WTC11 (cell line): ENCODE measurements around the gene GDF3. TPM values are rescaled to one million over a fixed set of nuclear protein-coding genes. Genes with fewer than 3 reads are reported as not detected.

ENCODE experiments used
- ATAC-seq: fragments of 200-7000 bp; cut with Tn5 transposase; 2 replicates; pipeline ENCODE4 v1.10.0; 2021; ENCODE audit warnings: mild to moderate bottlenecking, moderate library complexity
- Bru-seq: library from RNA; stranded (reverse); fragments of 400-500 nt; gene quantifications from one replicate; lab custom pipeline; 2021; lab: Mats Ljungman, UMichigan
- CTCF ChIA-PET: fragments of 300-600 bp; sonication (Branson Sonifier 250); formaldehyde crosslinking; loops from one replicate; lab custom pipeline; 2021; ENCODE audit warnings: antibody characterized with exemption; lab: Charles Lee
- POLR2A ChIA-PET: fragments of 350-600 bp; sonication (Branson Sonifier 250); formaldehyde crosslinking; loops from one replicate; lab custom pipeline; 2021; ENCODE audit warnings: antibody characterized with exemption; lab: Charles Lee
- DNase-seq: peaks from one replicate; pipeline ENCODE4 v3.0.0; 2021; ENCODE audit warnings: low spot score
- H3K27ac Mint-ChIP-seq: 2 replicates; pipeline ENCODE4 v1.8.0; 2021; ENCODE audit warnings: mixed read lengths
- H3K27me3 Mint-ChIP-seq: 2 replicates; pipeline ENCODE4 v1.8.0; 2021; ENCODE audit warnings: low read depth, mild to moderate bottlenecking, moderate library complexity, mixed read lengths
- H3K36me3 Mint-ChIP-seq: 2 replicates; pipeline ENCODE4 v1.8.0; 2021; ENCODE audit warnings: mixed read lengths
- H3K4me1 Mint-ChIP-seq: 2 replicates; pipeline ENCODE4 v1.8.0; 2022; ENCODE audit warnings: mixed read lengths
- H3K4me3 Mint-ChIP-seq: 2 replicates; pipeline ENCODE4 v1.8.0; 2021; ENCODE audit warnings: mild to moderate bottlenecking, moderate library complexity, mixed read lengths
- H3K9me3 Mint-ChIP-seq: 2 replicates; pipeline ENCODE4 v1.8.0; 2021; ENCODE audit warnings: mixed read lengths
- EMX1 ChIP-seq: fragments of 250-450 bp; sonication (Bioruptor Pico); IDR thresholded peaks from 2 replicates; pipeline ENCODE4 v1.8.0; 2021; ENCODE audit warnings: mild to moderate bottlenecking
- GABPB1 ChIP-seq: sonication (generic); formaldehyde crosslinking; IDR thresholded peaks from 2 replicates; pipeline ENCODE4 v1.8.1; 2023; ENCODE audit warnings: mild to moderate bottlenecking, missing genetic modification reagents
- GRHL2 ChIP-seq: fragments of 250-450 bp; sonication (Bioruptor Pico); IDR thresholded peaks from 2 replicates; pipeline ENCODE4 v1.8.0; 2022; ENCODE audit warnings: mild to moderate bottlenecking, moderate library complexity; ENCODE audit not compliant: insufficient replicate concordance, severe bottlenecking
- HMGA2 ChIP-seq: fragments of 250-450 bp; sonication (Bioruptor Pico); IDR thresholded peaks from 2 replicates; pipeline ENCODE4 v1.4.0; 2021; ENCODE audit warnings: mild to moderate bottlenecking, moderate library complexity
- IRF2 ChIP-seq: sonication (generic); formaldehyde crosslinking; IDR thresholded peaks from 2 replicates; pipeline ENCODE4 v1.8.0; 2022; ENCODE audit warnings: low read depth, missing genetic modification reagents, borderline replicate concordance
- KAT7 ChIP-seq: sonication (generic); formaldehyde crosslinking; IDR thresholded peaks from 2 replicates; pipeline ENCODE4 v1.8.1; 2023; ENCODE audit warnings: missing genetic modification reagents, mild to moderate bottlenecking, borderline replicate concordance
- MYBL2 ChIP-seq: sonication (generic); formaldehyde crosslinking; IDR thresholded peaks from 2 replicates; pipeline ENCODE4 v1.8.1; 2023; ENCODE audit warnings: mild to moderate bottlenecking, moderate library complexity, missing genetic modification reagents
- NR1H2 ChIP-seq: sonication (generic); formaldehyde crosslinking; IDR thresholded peaks from 2 replicates; pipeline ENCODE4 v1.9.0; 2021; ENCODE audit warnings: mild to moderate bottlenecking, moderate library complexity, missing genetic modification reagents
- NR2C2 ChIP-seq: sonication (generic); formaldehyde crosslinking; IDR thresholded peaks from 2 replicates; pipeline ENCODE4 v1.8.0; 2022; ENCODE audit warnings: mild to moderate bottlenecking, missing genetic modification reagents
- OVOL2 ChIP-seq: fragments of 250-450 bp; sonication (Bioruptor Pico); IDR thresholded peaks from 2 replicates; pipeline ENCODE4 v1.9.0; 2021; ENCODE audit warnings: mild to moderate bottlenecking, borderline replicate concordance
- SMAD4 ChIP-seq: sonication (generic); formaldehyde crosslinking; IDR thresholded peaks from 2 replicates; pipeline ENCODE4 v1.8.0; 2022; ENCODE audit warnings: mild to moderate bottlenecking, missing genetic modification reagents
- SP1 ChIP-seq: sonication (generic); formaldehyde crosslinking; conservative IDR thresholded peaks from 2 replicates; pipeline ENCODE4 v1.8.1; 2022; ENCODE audit warnings: missing genetic modification reagents
- ZNF317 ChIP-seq: sonication (generic); formaldehyde crosslinking; IDR thresholded peaks from 2 replicates; pipeline ENCODE4 v1.8.1; 2023; ENCODE audit warnings: low read depth, mild to moderate bottlenecking, moderate library complexity, missing genetic modification reagents, borderline replicate concordance
- ZNF416 ChIP-seq: fragments of 250-450 bp; sonication (Bioruptor Pico); IDR thresholded peaks from 2 replicates; pipeline ENCODE4 v1.9.0; 2021; ENCODE audit warnings: mild to moderate bottlenecking, inconsistent platforms
- long read RNA-seq, 3 experiments: library from RNA in 1 of 3; library from capped mRNA in 1 of 3; library from polyadenylated mRNA in 1 of 3; unstranded in 2 of 3; stranded (forward) in 1 of 3; transcript quantifications; one replicate each; pipeline ENCODE4 v2.0.0, GENCODE V29; 2021
- total RNA-seq: library from RNA; stranded (reverse); gene quantifications from 3 replicates; pipeline ENCODE4 v1.2.3, GENCODE V29; 2021
- TF ChIP-seq, protein P1 (sequence below): sonication (generic); formaldehyde crosslinking; IDR thresholded peaks from 2 replicates; pipeline ENCODE4 v1.8.0; 2022; ENCODE audit warnings: mild to moderate bottlenecking, missing genetic modification reagents
- TF ChIP-seq, protein P2 (sequence below): sonication (generic); formaldehyde crosslinking; IDR thresholded peaks from 2 replicates; pipeline ENCODE4 v1.8.1; 2023; ENCODE audit warnings: mild to moderate bottlenecking, missing genetic modification reagents
- TF ChIP-seq, protein P3 (sequence below): sonication (generic); formaldehyde crosslinking; IDR thresholded peaks from 2 replicates; pipeline ENCODE4 v1.8.1; 2023; ENCODE audit warnings: mild to moderate bottlenecking, missing genetic modification reagents, moderate library complexity
- TF ChIP-seq, protein P4 (sequence below): sonication (generic); formaldehyde crosslinking; conservative IDR thresholded peaks from 2 replicates; pipeline ENCODE4 v1.8.1; 2023; ENCODE audit warnings: mild to moderate bottlenecking, low read depth, missing genetic modification reagents, moderate library complexity

GDF3 gene
- total RNA-seq (34.4 to 42.0 TPM (median 38.2 TPM) in 3 replicates), Bru-seq, nascent RNA (percentile 59 among the genes with signal in this experiment)
- long read RNA-seq, experiment 1, transcript GDF3-201 (2 exons, 1,239 nt), result major isoform, 91 of 92 reads
- long read RNA-seq, experiment 1, partial matches to known transcripts, result 0 of 92 reads
- long read RNA-seq, experiment 1, other reads (novel, unspliced or antisense), result 1 of 92 reads
- long read RNA-seq, experiment 2, transcript GDF3-201 (2 exons, 1,239 nt), result major isoform, 46 of 54 reads
- long read RNA-seq, experiment 2, partial matches to known transcripts, result 8 of 54 reads
- long read RNA-seq, experiment 2, other reads (novel, unspliced or antisense), result 0 of 54 reads
- long read RNA-seq, experiment 3, transcript GDF3-201 (2 exons, 1,239 nt), result major isoform, 104 of 104 reads
- long read RNA-seq, experiment 3, partial matches to known transcripts, result 0 of 104 reads
- long read RNA-seq, experiment 3, other reads (novel, unspliced or antisense), result 0 of 104 reads

GRCh38 chr12:7695566-7696197 lies at the start of gene GDF3:
GDF3 (minus strand) TSS chr12:7695775; CDS start chr12:7695728, 47 bp downstream.
- ChIA-PET POLR2A (no interaction called here), CTCF (interaction anchor here (0.7 to 2.0 kb wide), 7 partner anchors 17 to 111 kb away, joined by 3 to 10 read pairs (median 4); partner anchors contain the start of gene NANOG)
- Mint-ChIP-seq H3K4me3 (peak within 1 kb of the TSS; percentile 40), H3K27ac (peak within 1 kb of the TSS; percentile 94), H3K4me1 (peaks cover 47% of the 10 kb centered on the region), H3K36me3 (peaks cover 4% of the 10 kb centered on the region; the same call in 1 of the 2 replicates), H3K9me3 (no peaks in the 10 kb centered on the region), H3K27me3 (no peaks in the 10 kb centered on the region)
- TF ChIP-seq NR2C2 (CRISPR knock-in tag) (no peak), OVOL2 (CRISPR knock-in tag) (no peak), GRHL2 (CRISPR knock-in tag) (no peak), NR1H2 (CRISPR knock-in tag) (no peak), EMX1 (CRISPR knock-in tag) (no peak), HMGA2 (no peak), IRF2 (CRISPR knock-in tag) (no peak), ZNF317 (CRISPR knock-in tag) (no peak), SMAD4 (no peak), SP1 (CRISPR knock-in tag) (no peak)
- TF ChIP-seq, protein P1, sequence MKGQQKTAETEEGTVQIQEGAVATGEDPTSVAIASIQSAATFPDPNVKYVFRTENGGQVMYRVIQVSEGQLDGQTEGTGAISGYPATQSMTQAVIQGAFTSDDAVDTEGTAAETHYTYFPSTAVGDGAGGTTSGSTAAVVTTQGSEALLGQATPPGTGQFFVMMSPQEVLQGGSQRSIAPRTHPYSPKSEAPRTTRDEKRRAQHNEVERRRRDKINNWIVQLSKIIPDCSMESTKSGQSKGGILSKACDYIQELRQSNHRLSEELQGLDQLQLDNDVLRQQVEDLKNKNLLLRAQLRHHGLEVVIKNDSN, result no peak
- TF ChIP-seq, protein P2, sequence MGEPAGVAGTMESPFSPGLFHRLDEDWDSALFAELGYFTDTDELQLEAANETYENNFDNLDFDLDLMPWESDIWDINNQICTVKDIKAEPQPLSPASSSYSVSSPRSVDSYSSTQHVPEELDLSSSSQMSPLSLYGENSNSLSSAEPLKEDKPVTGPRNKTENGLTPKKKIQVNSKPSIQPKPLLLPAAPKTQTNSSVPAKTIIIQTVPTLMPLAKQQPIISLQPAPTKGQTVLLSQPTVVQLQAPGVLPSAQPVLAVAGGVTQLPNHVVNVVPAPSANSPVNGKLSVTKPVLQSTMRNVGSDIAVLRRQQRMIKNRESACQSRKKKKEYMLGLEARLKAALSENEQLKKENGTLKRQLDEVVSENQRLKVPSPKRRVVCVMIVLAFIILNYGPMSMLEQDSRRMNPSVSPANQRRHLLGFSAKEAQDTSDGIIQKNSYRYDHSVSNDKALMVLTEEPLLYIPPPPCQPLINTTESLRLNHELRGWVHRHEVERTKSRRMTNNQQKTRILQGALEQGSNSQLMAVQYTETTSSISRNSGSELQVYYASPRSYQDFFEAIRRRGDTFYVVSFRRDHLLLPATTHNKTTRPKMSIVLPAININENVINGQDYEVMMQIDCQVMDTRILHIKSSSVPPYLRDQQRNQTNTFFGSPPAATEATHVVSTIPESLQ, result no peak
- TF ChIP-seq, protein P3, sequence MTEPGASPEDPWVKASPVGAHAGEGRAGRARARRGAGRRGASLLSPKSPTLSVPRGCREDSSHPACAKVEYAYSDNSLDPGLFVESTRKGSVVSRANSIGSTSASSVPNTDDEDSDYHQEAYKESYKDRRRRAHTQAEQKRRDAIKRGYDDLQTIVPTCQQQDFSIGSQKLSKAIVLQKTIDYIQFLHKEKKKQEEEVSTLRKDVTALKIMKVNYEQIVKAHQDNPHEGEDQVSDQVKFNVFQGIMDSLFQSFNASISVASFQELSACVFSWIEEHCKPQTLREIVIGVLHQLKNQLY (CRISPR knock-in tag), result no peak
- ATAC-seq (peak; percentile 12), DNase-seq (no peak)

- no peak for TF ChIP-seq HMGA2
- TF ChIP-seq KAT7, result no peak
- no peak for TF ChIP-seq MYBL2
- TF ChIP-seq SMAD4, result no peak
- TF ChIP-seq SP1 (CRISPR knock-in tag), result no peak
- no peak for TF ChIP-seq ZNF416
- TF ChIP-seq, protein P4, sequence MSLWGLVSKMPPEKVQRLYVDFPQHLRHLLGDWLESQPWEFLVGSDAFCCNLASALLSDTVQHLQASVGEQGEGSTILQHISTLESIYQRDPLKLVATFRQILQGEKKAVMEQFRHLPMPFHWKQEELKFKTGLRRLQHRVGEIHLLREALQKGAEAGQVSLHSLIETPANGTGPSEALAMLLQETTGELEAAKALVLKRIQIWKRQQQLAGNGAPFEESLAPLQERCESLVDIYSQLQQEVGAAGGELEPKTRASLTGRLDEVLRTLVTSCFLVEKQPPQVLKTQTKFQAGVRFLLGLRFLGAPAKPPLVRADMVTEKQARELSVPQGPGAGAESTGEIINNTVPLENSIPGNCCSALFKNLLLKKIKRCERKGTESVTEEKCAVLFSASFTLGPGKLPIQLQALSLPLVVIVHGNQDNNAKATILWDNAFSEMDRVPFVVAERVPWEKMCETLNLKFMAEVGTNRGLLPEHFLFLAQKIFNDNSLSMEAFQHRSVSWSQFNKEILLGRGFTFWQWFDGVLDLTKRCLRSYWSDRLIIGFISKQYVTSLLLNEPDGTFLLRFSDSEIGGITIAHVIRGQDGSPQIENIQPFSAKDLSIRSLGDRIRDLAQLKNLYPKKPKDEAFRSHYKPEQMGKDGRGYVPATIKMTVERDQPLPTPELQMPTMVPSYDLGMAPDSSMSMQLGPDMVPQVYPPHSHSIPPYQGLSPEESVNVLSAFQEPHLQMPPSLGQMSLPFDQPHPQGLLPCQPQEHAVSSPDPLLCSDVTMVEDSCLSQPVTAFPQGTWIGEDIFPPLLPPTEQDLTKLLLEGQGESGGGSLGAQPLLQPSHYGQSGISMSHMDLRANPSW (CRISPR knock-in tag), result no peak
- no peak for TF ChIP-seq GABPB1 (CRISPR knock-in tag)
- Mint-ChIP-seq H3K36me3 (0 out of 2 replicates have a peak, but pooled peaks cover under 1% of the 10 kb centered on the region), H3K27ac (no peak overlapping the region; the same call in 1 of the 2 replicates), H3K4me1 (peaks cover 20% of the 10 kb centered on the region), H3K9me3 (peaks cover 4% of the 10 kb centered on the region; the same call in 1 of the 2 replicates), H3K27me3 (no peaks in the 10 kb centered on the region), H3K4me3 (no peak overlapping the region)
- ChIA-PET CTCF (no interaction called here), POLR2A (no interaction called here)
- ATAC-seq (no peak), DNase-seq (no peak)
These were observed 37.4 kb upstream of the GDF3 start for GRCh38 chr12:7732993-7733392.
